Neural crest cell (in vitro differentiated cells): ENCODE measurements around the gene DDX54. TPM values are rescaled to one million over a fixed set of nuclear protein-coding genes. Genes with fewer than 3 reads are reported as not detected.
"Not testable (repeated sequence)": the region's sequence is repeated elsewhere in the genome, so short reads cannot be mapped to it uniquely, and the experiment has no call there.

Source experiments
- DNase-seq: peaks from one replicate; pipeline ENCODE4 v3.0.0; 2021; ENCODE audit warnings: low read depth, mixed read lengths, low spot score
- H3K27ac Mint-ChIP-seq: one replicate; pipeline ENCODE4 v1.8.0; 2021; ENCODE audit warnings: mild to moderate bottlenecking, mixed read lengths; ENCODE audit not compliant: unreplicated experiment
- H3K27me3 Mint-ChIP-seq: 2 replicates; pipeline ENCODE4 v1.8.0; 2021; ENCODE audit warnings: low read depth, mild to moderate bottlenecking, mixed read lengths
- H3K36me3 Mint-ChIP-seq: 2 replicates; pipeline ENCODE4 v1.8.0; 2021; ENCODE audit warnings: low read depth, mild to moderate bottlenecking, mixed read lengths
- H3K4me1 Mint-ChIP-seq: 2 replicates; pipeline ENCODE4 v1.8.0; 2021; ENCODE audit warnings: mixed read lengths
- H3K4me3 Mint-ChIP-seq: one replicate; pipeline ENCODE4 v1.8.0; 2021; ENCODE audit warnings: mild to moderate bottlenecking, mixed read lengths
- H3K9me3 Mint-ChIP-seq: 2 replicates; pipeline ENCODE4 v1.8.0; 2021; ENCODE audit warnings: mixed read lengths
- CTCF ChIP-seq: fragments of 200-600 bp; sonication (generic); conservative IDR thresholded peaks from 2 replicates; pipeline ENCODE4 v1.5.0; 2021; ENCODE audit warnings: antibody characterized with exemption, mild to moderate bottlenecking
- total RNA-seq: library from RNA; stranded (reverse); gene quantifications from 2 replicates; pipeline ENCODE4 v1.2.1, GENCODE V29; 2021

The DDX54 gene
- total RNA-seq, 1 donor from 2014 or later: 69.7 TPM

GRCh38 chr12:113145720-113146551, 39.3 kb downstream of the DDX54 start:
- DNase-seq: no peak
- Mint-ChIP-seq H3K4me1 (peaks cover 12% of the 10 kb centered on the region), H3K27me3 (peaks cover 25% of the 10 kb centered on the region), H3K36me3 (no peaks in the 10 kb centered on the region), H3K9me3 (peaks cover 5% of the 10 kb centered on the region), H3K4me3 (no peak overlapping the region), H3K27ac (no peak overlapping the region)
- no peak for TF ChIP-seq CTCF

- Mint-ChIP-seq H3K27me3 (peaks cover 21% of the 10 kb centered on the region), H3K27ac (no peak overlapping the region), H3K4me3 (no peak overlapping the region), H3K4me1 (peaks cover 5% of the 10 kb centered on the region), H3K9me3 (peaks cover 5% of the 10 kb centered on the region), H3K36me3 (no peaks in the 10 kb centered on the region)
- no peak for DNase-seq
- TF ChIP-seq CTCF: no peak
Observed at GRCh38 chr12:113144806-113145205, 40.5 kb downstream of the DDX54 start.

GRCh38 chr12:113143959-113144358, 41.3 kb downstream of the DDX54 start:
- Mint-ChIP-seq H3K36me3 (no peaks in the 10 kb centered on the region), H3K4me1 (no peaks in the 10 kb centered on the region), H3K27me3 (peaks cover 20% of the 10 kb centered on the region), H3K4me3 (no peak overlapping the region), H3K27ac (no peak overlapping the region), H3K9me3 (peaks cover 5% of the 10 kb centered on the region)
- DNase-seq: no peak
- TF ChIP-seq CTCF: no peak

- peak overlapping the region; percentile 71 for H3K27ac Mint-ChIP-seq
- H3K27me3 Mint-ChIP-seq: peaks cover 25% of the 10 kb centered on the region
- H3K9me3 Mint-ChIP-seq: peaks cover 5% of the 10 kb centered on the region
- H3K4me1 Mint-ChIP-seq: no peaks in the 10 kb centered on the region
- TF ChIP-seq CTCF: no peak
- no peak overlapping the region for H3K4me3 Mint-ChIP-seq
- no peak for DNase-seq
- no peaks in the 10 kb centered on the region for H3K36me3 Mint-ChIP-seq
Observed at GRCh38 chr12:113142886-113143332, 42.4 kb downstream of the DDX54 start.

- no peaks in the 10 kb centered on the region for H3K36me3 Mint-ChIP-seq
- DNase-seq: no peak
- TF ChIP-seq CTCF: no peak
- peak overlapping the region; percentile 71 for H3K27ac Mint-ChIP-seq
- peaks cover 3% of the 10 kb centered on the region for H3K9me3 Mint-ChIP-seq
- no peak overlapping the region for H3K4me3 Mint-ChIP-seq
- H3K27me3 Mint-ChIP-seq: peaks cover 25% of the 10 kb centered on the region
- H3K4me1 Mint-ChIP-seq: no peaks in the 10 kb centered on the region
Observed at GRCh38 chr12:113142173-113142885, 42.9 kb downstream of the DDX54 start.

- H3K36me3 Mint-ChIP-seq, H3K4me3 Mint-ChIP-seq, H3K27ac Mint-ChIP-seq, DNase-seq, H3K4me1 Mint-ChIP-seq, H3K9me3 Mint-ChIP-seq: not testable (repeated sequence)
- peaks cover 28% of the 10 kb centered on the region for H3K27me3 Mint-ChIP-seq
Observed at GRCh38 chr12:113141716-113142115, 43.6 kb downstream of the DDX54 start.
